HG02970 (cell line): ENCODE data around the gene PLEK.
A peak's percentile ranks its signal among the peaks of the same experiment; 100 is the strongest.

ENCODE experiments used
- ATAC-seq: cut with Tn5 transposase; IDR thresholded peaks from one replicate; pipeline ENCODE4 v1.9.1; 2021; ENCODE audit warnings: mild to moderate bottlenecking, moderate library complexity, moderate number of reproducible peaks; ENCODE audit not compliant: unreplicated experiment, low FRiP score

The PLEK gene

GRCh38 chr2:68413466-68413865, 48.4 kb downstream of the PLEK start:
- ATAC-seq, result no peak

- no peak for ATAC-seq
Observed at GRCh38 chr2:68414452-68414851, 49.4 kb downstream of the PLEK start.

GRCh38 chr2:68414876-68415275, 49.8 kb downstream of the PLEK start:
- no peak for ATAC-seq

GRCh38 chr2:68415521-68415920, 50.4 kb downstream of the PLEK start:
- ATAC-seq, result no peak

GRCh38 chr2:68416081-68416675, 51.1 kb downstream of the PLEK start:
- no peak for ATAC-seq

GRCh38 chr2:68417926-68418325, 52.8 kb downstream of the PLEK start:
- no peak for ATAC-seq

- ATAC-seq, result no peak
Observed at GRCh38 chr2:68418419-68418818, 53.3 kb downstream of the PLEK start.

- ATAC-seq, result no peak
Observed at GRCh38 chr2:68418855-68419254, 53.8 kb downstream of the PLEK start.

GRCh38 chr2:68420254-68420910, 55.3 kb downstream of the PLEK start:
- no peak for ATAC-seq

- peak; percentile 74 for ATAC-seq
Observed at GRCh38 chr2:68423966-68424650, 59.0 kb downstream of the PLEK start.

GRCh38 chr2:68425503-68425902, 60.4 kb downstream of the PLEK start:
- no peak for ATAC-seq

- ATAC-seq, result no peak
Observed at GRCh38 chr2:68426446-68426845, 61.4 kb downstream of the PLEK start.

- no peak for ATAC-seq
Observed at GRCh38 chr2:68426848-68427579, 61.9 kb downstream of the PLEK start.

- no peak for ATAC-seq
Observed at GRCh38 chr2:68428126-68428525, 63.0 kb downstream of the PLEK start.

GRCh38 chr2:68428746-68429145, 63.7 kb downstream of the PLEK start:
- ATAC-seq, result no peak

- ATAC-seq, result no peak
Observed at GRCh38 chr2:68429311-68429826, 64.3 kb downstream of the PLEK start.

GRCh38 chr2:68431316-68431972, 66.4 kb downstream of the PLEK start:
- no peak for ATAC-seq

- no peak for ATAC-seq
Observed at GRCh38 chr2:68432696-68433658, 67.9 kb downstream of the PLEK start.

GRCh38 chr2:68434981-68435380, 69.9 kb downstream of the PLEK start:
- no peak for ATAC-seq
